Measurements from ENCODE around the gene HAPLN2.
A peak's percentile ranks its signal among the peaks of the same experiment; 100 is the strongest.

Gene HAPLN2

GRCh38 chr1:156646738-156647211 lies 27.6 kb downstream of the HAPLN2 start:
- no peak for DNase-seq

GRCh38 chr1:156647351-156647750 lies 28.1 kb downstream of the HAPLN2 start:
- no peak for DNase-seq

GRCh38 chr1:156648496-156648895 lies 29.3 kb downstream of the HAPLN2 start:
- DNase-seq: no peak

- no peak for DNase-seq
Observed at GRCh38 chr1:156648951-156649350, 29.7 kb downstream of the HAPLN2 start.

- DNase-seq: no peak
Observed at GRCh38 chr1:156652131-156652991, 33.1 kb downstream of the HAPLN2 start.

GRCh38 chr1:156652992-156653355 lies 33.8 kb downstream of the HAPLN2 start:
- no peak for DNase-seq

- no peak for DNase-seq
Observed at GRCh38 chr1:156654700-156655099, 35.5 kb downstream of the HAPLN2 start.

GRCh38 chr1:156655151-156655903 lies 36.1 kb downstream of the HAPLN2 start:
- no peak for DNase-seq

GRCh38 chr1:156655904-156656516 lies 36.8 kb downstream of the HAPLN2 start:
- DNase-seq: no peak

GRCh38 chr1:156656806-156657740 lies 37.9 kb downstream of the HAPLN2 start:
- peak; percentile 63 for DNase-seq

- no peak for DNase-seq
Observed at GRCh38 chr1:156657741-156658319, 38.6 kb downstream of the HAPLN2 start.

- no peak for DNase-seq
Observed at GRCh38 chr1:156658496-156658895, 39.3 kb downstream of the HAPLN2 start.

- DNase-seq: no peak
Observed at GRCh38 chr1:156658945-156659574, 39.8 kb downstream of the HAPLN2 start.

GRCh38 chr1:156659661-156659987 lies 40.4 kb downstream of the HAPLN2 start:
- no peak for DNase-seq

GRCh38 chr1:156659988-156660751 lies 41.0 kb downstream of the HAPLN2 start:
- peak; percentile 95 for DNase-seq

GRCh38 chr1:156660752-156661112 lies 41.5 kb downstream of the HAPLN2 start:
- no peak for DNase-seq

GRCh38 chr1:156662005-156662799 lies 43.0 kb downstream of the HAPLN2 start:
- no peak for DNase-seq

GRCh38 chr1:156662800-156663055 lies 43.5 kb downstream of the HAPLN2 start:
- no peak for DNase-seq

GRCh38 chr1:156663178-156663577 lies 44.0 kb downstream of the HAPLN2 start:
- no peak for DNase-seq

GRCh38 chr1:156664046-156664766 lies 45.0 kb downstream of the HAPLN2 start:
- no peak for DNase-seq

All from stimulated activated CD4-positive, alpha-beta T cell treated with anti-CD3 and anti-CD28 coated beads, Interleukin-1b, Interleukin-23, amount 100 ng/mL, for 48 hours (primary cell).